ENCODE data around the gene TSEN54. TPM values are rescaled to one million over a fixed set of nuclear protein-coding genes. Genes with fewer than 3 reads are reported as not detected.

TSEN54 gene
- total RNA-seq, 2 experiments from 2014 or later = 73.3 to 78.7 TPM

DNA sequence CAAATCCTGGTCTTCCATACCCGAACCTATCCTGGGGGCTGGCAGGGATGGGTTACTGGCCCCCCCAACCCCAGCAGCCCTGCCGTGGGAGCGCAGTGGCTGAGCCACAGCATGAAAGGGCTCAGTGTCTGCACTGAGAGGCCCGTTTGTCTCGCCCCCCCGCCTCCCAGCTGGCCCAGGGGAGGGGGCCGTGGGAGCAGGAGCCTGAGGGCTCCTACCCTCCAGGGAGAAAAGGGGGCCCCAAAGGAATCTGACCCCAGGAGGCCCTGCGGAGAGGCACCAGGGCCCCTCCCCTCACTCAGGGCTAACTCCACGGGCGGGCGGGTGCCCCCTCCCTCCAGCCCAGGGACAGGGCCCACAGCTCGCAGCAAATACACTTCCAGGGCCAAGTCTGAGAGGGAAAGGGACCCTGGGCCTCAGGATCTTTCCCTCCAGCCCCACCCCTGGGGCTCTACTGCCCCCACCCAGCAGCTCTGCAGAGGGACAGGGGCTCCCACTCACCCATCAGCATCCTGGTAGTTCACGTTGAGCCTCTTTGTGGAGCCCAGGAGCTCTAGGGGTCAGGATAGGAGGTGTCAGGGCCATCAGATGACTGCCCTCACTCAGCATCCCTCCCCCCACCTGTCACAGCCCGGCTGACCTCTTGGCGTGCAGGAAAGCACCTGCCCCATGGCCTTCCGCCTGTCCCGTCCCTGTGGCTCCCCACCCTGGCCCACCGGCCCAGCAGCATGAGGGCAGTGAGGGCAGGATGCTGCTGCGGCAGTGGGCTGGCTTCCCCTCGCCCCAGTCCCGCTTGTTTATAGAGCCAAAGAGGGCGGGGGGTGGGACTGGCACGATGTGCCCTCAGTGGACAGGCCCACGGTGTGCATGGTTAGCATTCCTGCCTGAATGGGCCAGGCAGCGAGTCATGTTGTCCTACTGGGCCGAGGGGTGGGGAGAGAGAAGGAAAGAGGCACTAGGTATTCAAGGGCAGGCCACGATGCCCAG lies 8.3 kb upstream of the TSEN54 start:
- no peak for ATAC-seq (ENCODE audit: poor library complexity)
- Mint-ChIP-seq H3K9me3 (no peaks in the 10 kb centered on the region), H3K27me3 (no peaks in the 10 kb centered on the region), H3K36me3 (ENCODE audit: low read depth) (no peaks in the 10 kb centered on the region), H3K4me3 (no peak overlapping the region), H3K27ac (no peak overlapping the region), H3K4me1 (ENCODE audit: low read depth) (no peaks in the 10 kb centered on the region)
- Histone ChIP-seq H3K27ac (ENCODE audit: low read depth in 1 of 2, low read length in 2 of 2) (no peak overlapping the region), H3K9me3 (ENCODE audit: control insufficient read depth in 1 of 2, insufficient read depth in 1 of 2, low read length in 2 of 2) (no peaks in the 10 kb centered on the region), H3K4me1 (ENCODE audit: insufficient read depth, low read length) (no peaks in the 10 kb centered on the region), H3K4me3 (ENCODE audit: low read length) (no peak overlapping the region), H3K36me3 (ENCODE audit: insufficient read depth, low read length) (no peaks in the 10 kb centered on the region), H3K27me3 (ENCODE audit: control insufficient read depth in 1 of 2, insufficient read depth in 2 of 2, low read length in 2 of 2) (no peaks in the 10 kb centered on the region)
- intact Hi-C loops (cut with DNase I, micrococcal nuclease) = no loop called here
- TF ChIP-seq, protein P1, sequence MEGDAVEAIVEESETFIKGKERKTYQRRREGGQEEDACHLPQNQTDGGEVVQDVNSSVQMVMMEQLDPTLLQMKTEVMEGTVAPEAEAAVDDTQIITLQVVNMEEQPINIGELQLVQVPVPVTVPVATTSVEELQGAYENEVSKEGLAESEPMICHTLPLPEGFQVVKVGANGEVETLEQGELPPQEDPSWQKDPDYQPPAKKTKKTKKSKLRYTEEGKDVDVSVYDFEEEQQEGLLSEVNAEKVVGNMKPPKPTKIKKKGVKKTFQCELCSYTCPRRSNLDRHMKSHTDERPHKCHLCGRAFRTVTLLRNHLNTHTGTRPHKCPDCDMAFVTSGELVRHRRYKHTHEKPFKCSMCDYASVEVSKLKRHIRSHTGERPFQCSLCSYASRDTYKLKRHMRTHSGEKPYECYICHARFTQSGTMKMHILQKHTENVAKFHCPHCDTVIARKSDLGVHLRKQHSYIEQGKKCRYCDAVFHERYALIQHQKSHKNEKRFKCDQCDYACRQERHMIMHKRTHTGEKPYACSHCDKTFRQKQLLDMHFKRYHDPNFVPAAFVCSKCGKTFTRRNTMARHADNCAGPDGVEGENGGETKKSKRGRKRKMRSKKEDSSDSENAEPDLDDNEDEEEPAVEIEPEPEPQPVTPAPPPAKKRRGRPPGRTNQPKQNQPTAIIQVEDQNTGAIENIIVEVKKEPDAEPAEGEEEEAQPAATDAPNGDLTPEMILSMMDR (IDR thresholded peaks at IDR 0.05) = no peak
- CTCF ChIA-PET = no interaction called here
- no peak for DNase-seq
- POLR2A ChIA-PET = no interaction called here

DNA sequence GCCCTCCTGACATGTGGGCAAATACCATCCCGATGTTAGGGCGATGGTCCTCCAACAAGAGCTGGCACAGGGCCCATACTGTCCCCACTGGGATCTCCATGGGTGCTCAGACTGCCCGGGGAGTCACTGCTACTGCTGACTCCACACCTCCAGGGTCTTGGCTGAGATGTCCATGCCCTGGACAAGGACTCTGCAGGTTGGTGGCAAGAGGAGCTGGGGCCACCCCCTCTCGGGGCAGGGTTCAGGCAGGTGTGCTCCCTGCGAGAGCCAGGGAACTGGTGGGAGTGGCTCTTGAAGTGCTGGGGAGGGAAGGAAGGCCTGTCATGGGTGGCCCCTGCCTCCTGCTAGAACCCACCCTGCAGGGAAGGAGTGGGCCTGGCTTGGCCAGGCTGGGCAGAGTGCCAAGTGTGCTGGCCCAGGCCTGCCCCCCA lies 7.4 kb upstream of the TSEN54 start:
- DNase-seq (no peak), ATAC-seq (ENCODE audit: poor library complexity) (no peak)
- POLR2A ChIA-PET = no interaction called here
- Mint-ChIP-seq H3K9me3 (no peaks in the 10 kb centered on the region), H3K4me3 (no peak overlapping the region), H3K36me3 (ENCODE audit: low read depth) (no peaks in the 10 kb centered on the region), H3K27me3 (no peaks in the 10 kb centered on the region), H3K4me1 (ENCODE audit: low read depth) (no peaks in the 10 kb centered on the region), H3K27ac (no peak overlapping the region)
- Histone ChIP-seq H3K36me3 (ENCODE audit: insufficient read depth, low read length) (no peaks in the 10 kb centered on the region), H3K4me3 (ENCODE audit: low read length) (no peak overlapping the region), H3K27ac (ENCODE audit: low read depth in 1 of 2, low read length in 2 of 2) (no peak overlapping the region), H3K4me1 (ENCODE audit: insufficient read depth, low read length) (no peaks in the 10 kb centered on the region), H3K27me3 (ENCODE audit: control insufficient read depth in 1 of 2, insufficient read depth in 2 of 2, low read length in 2 of 2) (peaks cover 2 to 4% of the 10 kb centered on the region in 2 experiments), H3K9me3 (ENCODE audit: control insufficient read depth in 1 of 2, insufficient read depth in 1 of 2, low read length in 2 of 2) (no peaks in the 10 kb centered on the region)
- CTCF ChIA-PET = no interaction called here
- TF ChIP-seq, protein P1 (IDR thresholded peaks at IDR 0.05) = no peak
- intact Hi-C loops (cut with DNase I, micrococcal nuclease) = no loop called here

DNA sequence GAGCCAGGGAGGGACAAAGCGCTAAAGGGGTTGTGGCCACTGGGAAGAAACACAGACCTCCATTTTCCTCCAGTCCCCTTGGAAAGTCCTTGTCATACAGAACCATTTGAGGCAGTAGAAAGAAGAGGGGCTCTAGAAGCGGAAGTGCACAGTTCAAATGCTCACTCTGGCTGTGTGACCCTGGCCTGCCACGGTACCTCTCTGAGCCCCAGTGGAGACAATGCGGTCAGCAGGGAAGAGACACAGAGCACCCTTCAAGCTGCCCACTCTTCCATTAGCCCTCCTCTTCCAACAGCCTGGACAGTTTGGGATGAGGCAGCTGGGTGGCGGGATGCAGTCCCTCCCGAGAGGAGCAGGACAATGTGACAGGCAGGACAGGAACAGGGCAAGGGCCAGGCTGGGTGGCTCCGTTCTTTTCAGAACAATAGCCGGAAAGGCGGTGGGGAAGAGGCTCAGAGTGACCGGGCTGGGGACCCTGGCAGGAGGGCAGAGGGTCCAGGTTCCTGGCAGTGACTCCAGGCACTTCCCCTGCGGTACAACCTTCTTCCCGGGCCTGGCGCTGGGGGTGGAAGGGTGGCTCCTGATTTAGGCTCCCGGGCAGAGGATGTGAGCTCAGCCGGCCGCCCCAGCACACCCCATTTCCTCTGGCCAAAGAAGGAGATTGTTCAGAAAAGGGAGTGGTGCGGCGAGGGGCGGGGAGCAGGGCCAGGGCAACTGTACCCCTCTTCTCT lies 6.6 kb upstream of the TSEN54 start:
- no peaks in the 10 kb centered on the region for H3K36me3 Mint-ChIP-seq (ENCODE audit: low read depth)
- H3K4me1 Mint-ChIP-seq (ENCODE audit: low read depth) = no peaks in the 10 kb centered on the region
- Histone ChIP-seq H3K4me3 (ENCODE audit: low read length) (no peak overlapping the region), H3K9me3 (ENCODE audit: control insufficient read depth in 1 of 2, insufficient read depth in 1 of 2, low read length in 2 of 2) (peaks cover 0 to 4% of the 10 kb centered on the region in 2 experiments), H3K36me3 (ENCODE audit: insufficient read depth, low read length) (no peaks in the 10 kb centered on the region), H3K27ac (ENCODE audit: low read depth in 1 of 2, low read length in 2 of 2) (no peak overlapping the region), H3K4me1 (ENCODE audit: insufficient read depth, low read length) (peaks cover 2% of the 10 kb centered on the region), H3K27me3 (ENCODE audit: control insufficient read depth in 1 of 2, insufficient read depth in 2 of 2, low read length in 2 of 2) (peaks cover 8 to 9% of the 10 kb centered on the region in 2 experiments)
- H3K27ac Mint-ChIP-seq = no peak overlapping the region
- H3K27me3 Mint-ChIP-seq = no peaks in the 10 kb centered on the region
- TF ChIP-seq, protein P1 (IDR thresholded peaks at IDR 0.05) = no peak
- CTCF ChIA-PET = no interaction called here
- POLR2A ChIA-PET = no interaction called here
- DNase-seq (no peak), ATAC-seq (ENCODE audit: poor library complexity) (no peak)
- intact Hi-C loops (cut with DNase I, micrococcal nuclease) = no loop called here
- no peaks in the 10 kb centered on the region for H3K9me3 Mint-ChIP-seq
- H3K4me3 Mint-ChIP-seq = no peak overlapping the region

Data from CD4-positive, alpha-beta T cell (primary cell).